Right renal pelvis (tissue), 4 donors: ENCODE measurements around the gene RBM17. TPM values are rescaled to one million over a fixed set of nuclear protein-coding genes. Genes with fewer than 3 reads are reported as not detected.
"Not testable (repeated sequence)": the region's sequence is repeated elsewhere in the genome, so short reads cannot be mapped to it uniquely, and the experiment has no call there.

ENCODE experiments used
- DNase-seq, 4 donors: peaks; one replicate each; pipeline ENCODE4 v3.0.0-alpha.2; 2013; ENCODE audit warnings: low read depth in 4 of 4, low spot score in 3 of 4, missing footprints in 1 of 4
- polyA plus RNA-seq, 4 donors: library from polyadenylated mRNA; unstranded; fragments of 120-200 nt; gene quantifications; one replicate each; pipeline ENCODE4 v1.2.1, GENCODE V29; 2013; ENCODE audit not compliant: insufficient read length in 4 of 4

RBM17 gene
- polyA plus RNA-seq, 4 donors = 134 to 158 (median 138) TPM

GRCh38 chr10:6077071-6077675, 11.7 kb upstream of the RBM17 start:
- no peak for DNase-seq

GRCh38 chr10:6079044-6079443, 9.8 kb upstream of the RBM17 start:
- no peak for DNase-seq

GRCh38 chr10:6080417-6080973, 8.3 kb upstream of the RBM17 start:
- DNase-seq = no peak

GRCh38 chr10:6082496-6083395, 6.1 kb upstream of the RBM17 start:
- no peak for DNase-seq

- DNase-seq = no peak
Observed at GRCh38 chr10:6083523-6084475, 5.0 kb upstream of the RBM17 start.

GRCh38 chr10:6086375-6087233, 2.2 kb upstream of the RBM17 start:
- DNase-seq = peak; percentile 78 to 84 (median 80)

- peak in 1 of 4 donors; percentile 23 for DNase-seq
Observed at GRCh38 chr10:6089334-6090219, 743 bp downstream of the RBM17 start.

GRCh38 chr10:6091630-6092029, 2.8 kb downstream of the RBM17 start:
- no peak for DNase-seq

- DNase-seq = no peak
Observed at GRCh38 chr10:6092731-6093130, 3.9 kb downstream of the RBM17 start.

GRCh38 chr10:6095810-6096570, 7.2 kb downstream of the RBM17 start:
- no peak for DNase-seq

- DNase-seq = no peak
Observed at GRCh38 chr10:6097063-6097462, 8.2 kb downstream of the RBM17 start.

- DNase-seq = no peak
Observed at GRCh38 chr10:6098156-6098555, 9.3 kb downstream of the RBM17 start.

GRCh38 chr10:6100370-6100769, 11.5 kb downstream of the RBM17 start:
- DNase-seq = no peak

- DNase-seq = no peak
Observed at GRCh38 chr10:6101181-6101580, 12.3 kb downstream of the RBM17 start.

- DNase-seq = no peak
Observed at GRCh38 chr10:6102128-6102527, 13.3 kb downstream of the RBM17 start.

GRCh38 chr10:6103591-6103990, 14.8 kb downstream of the RBM17 start:
- no peak for DNase-seq

GRCh38 chr10:6107616-6108015, 18.8 kb downstream of the RBM17 start:
- not testable (repeated sequence) for DNase-seq

GRCh38 chr10:6108072-6108471, 19.2 kb downstream of the RBM17 start:
- DNase-seq = no peak
